PC-9 (cell line): Measurements from ENCODE around the gene POU3F1. TPM values are rescaled to one million over a fixed set of nuclear protein-coding genes. Genes with fewer than 3 reads are reported as not detected.

Experiments
- BruUV-seq: library from RNA; stranded (reverse); fragments of 400-500 nt; replicated peaks from 2 replicates; lab custom pipeline; 2021; lab: Mats Ljungman, UMichigan
- CTCF ChIA-PET: fragments of 300-600 bp; sonication (Branson Sonifier 250); formaldehyde crosslinking; loops from one replicate; lab custom pipeline; 2022; ENCODE audit warnings: antibody characterized with exemption; lab: Charles Lee
- POLR2A ChIA-PET: fragments of 300-600 bp; sonication (Branson Sonifier 250); formaldehyde crosslinking; loops from one replicate; lab custom pipeline; 2022; ENCODE audit warnings: antibody characterized with exemption; ENCODE audit not compliant: unreplicated experiment; lab: Charles Lee
- DNase-seq, 2 experiments: peaks; one replicate each; pipeline versions ENCODE4 v3.0.0 to v3.0.0-alpha.2; 2015 to 2022; ENCODE audit warnings: mixed read lengths in 1 of 2
- H2AFZ ChIP-seq: fragments of 200-600 bp; sonication (generic); 2 replicates; pipeline ENCODE4 v1.8.1; 2017; ENCODE audit warnings: antibody characterized with exemption
- H3F3A ChIP-seq: fragments of 200-600 bp; sonication (generic); 2 replicates; pipeline ENCODE4 v1.8.1; 2017; ENCODE audit warnings: antibody characterized with exemption, mild to moderate bottlenecking, low read depth; ENCODE audit not compliant: insufficient read depth
- H3K27ac ChIP-seq: fragments of 200-600 bp; sonication (generic); 2 replicates; pipeline ENCODE4 v1.6.1; 2016; ENCODE audit warnings: mixed run types
- H3K27me3 ChIP-seq: fragments of 200-600 bp; sonication (generic); 2 replicates; pipeline ENCODE4 v1.6.1; 2016; ENCODE audit warnings: low read depth, mixed run types; ENCODE audit not compliant: insufficient read depth
- H3K36me3 ChIP-seq: fragments of 200-600 bp; sonication (generic); 2 replicates; pipeline ENCODE4 v1.6.1; 2016; ENCODE audit warnings: low read depth, mixed run types
- H3K4me1 ChIP-seq: fragments of 200-600 bp; sonication (generic); replicated peaks from 2 replicates; pipeline ENCODE4 v1.6.1; 2016; ENCODE audit warnings: mixed run types; ENCODE audit not compliant: insufficient read depth
- H3K4me2 ChIP-seq: fragments of 200-600 bp; sonication (generic); 2 replicates; pipeline ENCODE4 v1.6.1; 2017; ENCODE audit warnings: mixed run types
- H3K4me3 ChIP-seq: fragments of 200-600 bp; sonication (generic); 2 replicates; pipeline ENCODE4 v1.6.1; 2016; ENCODE audit warnings: mixed run types
- H3K79me2 ChIP-seq: fragments of 200-600 bp; sonication (generic); 2 replicates; pipeline ENCODE4 v1.6.1; 2017; ENCODE audit warnings: low read depth, mixed run types
- H3K9me2 ChIP-seq: fragments of 200-600 bp; sonication (generic); 2 replicates; pipeline ENCODE4 v1.8.1; 2017; ENCODE audit warnings: mild to moderate bottlenecking; ENCODE audit not compliant: insufficient read depth
- H3K9me3 ChIP-seq: fragments of 200-600 bp; sonication (generic); 2 replicates; pipeline ENCODE4 v1.8.1; 2016; ENCODE audit warnings: low read depth; ENCODE audit not compliant: insufficient read depth
- H4K20me1 ChIP-seq: fragments of 200-600 bp; sonication (generic); 2 replicates; pipeline ENCODE4 v1.8.1; 2017; ENCODE audit not compliant: insufficient read depth
- CTCF ChIP-seq: fragments of 200-600 bp; sonication (generic); conservative IDR thresholded peaks from 2 replicates; pipeline ENCODE4 v1.6.1; 2017; ENCODE audit warnings: mixed run types, antibody characterized with exemption, mild to moderate bottlenecking, moderate library complexity
- EZH2 ChIP-seq: fragments of 200-600 bp; sonication (generic); IDR thresholded peaks from 2 replicates; pipeline ENCODE4 v1.8.0; 2017; ENCODE audit warnings: antibody characterized with exemption, low read depth
- intact Hi-C: fragments of 100-400 bp; cut with micrococcal nuclease; formaldehyde crosslinking; loops from one replicate; pipeline ENCODE4 v1.10.0; 2022; ENCODE audit not compliant: unreplicated experiment
- total RNA-seq: library from RNA; stranded (reverse); gene quantifications from 2 replicates; pipeline ENCODE4 v1.2.3, GENCODE V29; 2021

Gene POU3F1
- total RNA-seq, 1 experiment from 2014 or later: not detected

GRCh38 chr1:37998913-37999429 is 47.6 kb downstream of the POU3F1 start:
- H2AFZ ChIP-seq: peak overlapping the region; percentile 61; the same call in 1 of the 2 replicates
- H3K9me2 ChIP-seq: no peaks in the 10 kb centered on the region

DNA sequence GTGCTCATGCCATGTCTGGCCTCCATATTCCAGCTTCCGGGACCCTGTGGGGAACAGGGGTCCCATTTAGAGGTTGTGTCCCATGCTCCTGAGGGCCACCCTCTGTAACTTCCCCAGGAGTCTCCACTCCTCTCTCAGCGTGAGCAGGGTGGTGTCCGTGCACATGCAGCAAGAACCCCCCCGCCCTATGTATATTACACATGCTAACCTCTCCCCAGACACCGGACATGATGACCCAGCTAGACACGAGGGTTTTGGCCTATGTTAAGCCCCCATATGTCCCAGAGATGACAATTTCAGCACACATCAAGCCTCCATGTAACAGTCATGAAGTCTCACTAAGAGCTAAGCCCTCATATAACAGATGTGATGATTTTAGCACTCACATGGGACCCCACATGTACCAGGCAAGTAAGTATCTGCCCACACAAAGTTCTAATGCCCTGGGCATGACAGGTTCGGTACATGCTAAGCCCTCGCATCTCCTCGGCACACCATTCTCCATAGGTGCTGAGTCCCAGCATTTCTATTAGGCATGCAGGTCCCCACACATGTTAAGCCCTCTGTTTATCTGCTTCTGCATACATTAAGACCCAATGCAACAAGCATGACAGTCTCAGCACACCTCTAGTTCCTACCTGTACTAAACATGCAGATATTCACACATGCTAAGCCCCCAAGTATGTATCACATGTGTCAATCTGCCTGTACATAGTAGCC is 48.3 kb downstream of the POU3F1 start:
- no peak overlapping the region for H3K4me3 ChIP-seq
- H3K27ac ChIP-seq: no peak overlapping the region
- peaks cover 3% of the 10 kb centered on the region; the same call in 1 of the 2 replicates for H3K79me2 ChIP-seq
- intact Hi-C loops: no loop called here
- H3K4me2 ChIP-seq: no peak overlapping the region
- no TSS peak for BruUV-seq
- no peaks in the 10 kb centered on the region for H4K20me1 ChIP-seq
- ChIA-PET POLR2A (interaction anchor here (0.5 kb wide), 1 partner anchor 181 kb away, joined by 5 read pairs; no protein-coding TSS in a partner anchor), CTCF (no interaction called here)
- H3K9me3 ChIP-seq: no peaks in the 10 kb centered on the region
- H3K9me2 ChIP-seq: no peaks in the 10 kb centered on the region
- no peak for DNase-seq
- no peak overlapping the region for H2AFZ ChIP-seq
- peaks cover 29% of the 10 kb centered on the region for H3K4me1 ChIP-seq
- H3K27me3 ChIP-seq: no peaks in the 10 kb centered on the region
- no peak for TF ChIP-seq CTCF
- no peak for TF ChIP-seq EZH2
- peaks cover 27% of the 10 kb centered on the region; the same call in 1 of the 2 replicates for H3F3A ChIP-seq
- no peaks in the 10 kb centered on the region for H3K36me3 ChIP-seq

More at GRCh38 chr1:37998913-37999429, 47.6 kb downstream of the POU3F1 start:
- Histone ChIP-seq H3K36me3 (no peaks in the 10 kb centered on the region), H3K27ac (peak overlapping the region; percentile 66), H3K9me3 (no peaks in the 10 kb centered on the region), H3K4me1 (peaks cover 36% of the 10 kb centered on the region), H3K4me3 (no peak overlapping the region), H3K79me2 (peaks cover 10% of the 10 kb centered on the region), H3F3A (peaks cover 27% of the 10 kb centered on the region; the same call in 1 of the 2 replicates), H4K20me1 (no peaks in the 10 kb centered on the region), H3K27me3 (no peaks in the 10 kb centered on the region), H3K4me2 (peak overlapping the region; percentile 62)
- POLR2A ChIA-PET: interaction anchor here (0.5 kb wide), 1 partner anchor 182 kb away, joined by 5 read pairs; no protein-coding TSS in a partner anchor
- CTCF ChIA-PET: no interaction called here
- intact Hi-C loops: no loop called here
- DNase-seq: no peak
- no TSS peak for BruUV-seq
- TF ChIP-seq CTCF (no peak), EZH2 (no peak)

GRCh38 chr1:37997256-37998088 is 49.1 kb downstream of the POU3F1 start:
- peaks cover 27% of the 10 kb centered on the region for H3K4me1 ChIP-seq
- no peaks in the 10 kb centered on the region for H4K20me1 ChIP-seq
- ChIA-PET POLR2A (no interaction called here), CTCF (no interaction called here)
- no peak overlapping the region for H3K4me3 ChIP-seq
- intact Hi-C loops: no loop called here
- H3K27me3 ChIP-seq: no peaks in the 10 kb centered on the region
- H3K4me2 ChIP-seq: no peak overlapping the region
- H3K27ac ChIP-seq: no peak overlapping the region
- TF ChIP-seq EZH2 (no peak), CTCF (no peak)
- peaks cover 24% of the 10 kb centered on the region; the same call in 1 of the 2 replicates for H3F3A ChIP-seq
- no TSS peak for BruUV-seq
- H3K79me2 ChIP-seq: no peaks in the 10 kb centered on the region
- no peak overlapping the region for H2AFZ ChIP-seq
- no peaks in the 10 kb centered on the region for H3K9me2 ChIP-seq
- DNase-seq: no peak
- H3K36me3 ChIP-seq: no peaks in the 10 kb centered on the region
- no peaks in the 10 kb centered on the region for H3K9me3 ChIP-seq
